PC-9 (cell line): ENCODE data around the gene UBE2QL1. TPM values are rescaled to one million over a fixed set of nuclear protein-coding genes. Genes with fewer than 3 reads are reported as not detected.

Source experiments
- BruUV-seq: library from RNA; stranded (reverse); fragments of 400-500 nt; replicated peaks from 2 replicates; lab custom pipeline; 2021; lab: Mats Ljungman, UMichigan
- CTCF ChIA-PET: fragments of 300-600 bp; sonication (Branson Sonifier 250); formaldehyde crosslinking; loops from one replicate; lab custom pipeline; 2022; ENCODE audit warnings: antibody characterized with exemption; lab: Charles Lee
- POLR2A ChIA-PET: fragments of 300-600 bp; sonication (Branson Sonifier 250); formaldehyde crosslinking; loops from one replicate; lab custom pipeline; 2022; ENCODE audit warnings: antibody characterized with exemption; ENCODE audit not compliant: unreplicated experiment; lab: Charles Lee
- DNase-seq, 2 experiments: peaks; one replicate each; pipeline versions ENCODE4 v3.0.0 to v3.0.0-alpha.2; 2015 to 2022; ENCODE audit warnings: mixed read lengths in 1 of 2
- H2AFZ ChIP-seq: fragments of 200-600 bp; sonication (generic); 2 replicates; pipeline ENCODE4 v1.8.1; 2017; ENCODE audit warnings: antibody characterized with exemption
- H3F3A ChIP-seq: fragments of 200-600 bp; sonication (generic); 2 replicates; pipeline ENCODE4 v1.8.1; 2017; ENCODE audit warnings: antibody characterized with exemption, mild to moderate bottlenecking, low read depth; ENCODE audit not compliant: insufficient read depth
- H3K27ac ChIP-seq: fragments of 200-600 bp; sonication (generic); 2 replicates; pipeline ENCODE4 v1.6.1; 2016; ENCODE audit warnings: mixed run types
- H3K27me3 ChIP-seq: fragments of 200-600 bp; sonication (generic); 2 replicates; pipeline ENCODE4 v1.6.1; 2016; ENCODE audit warnings: low read depth, mixed run types; ENCODE audit not compliant: insufficient read depth
- H3K36me3 ChIP-seq: fragments of 200-600 bp; sonication (generic); 2 replicates; pipeline ENCODE4 v1.6.1; 2016; ENCODE audit warnings: low read depth, mixed run types
- H3K4me1 ChIP-seq: fragments of 200-600 bp; sonication (generic); replicated peaks from 2 replicates; pipeline ENCODE4 v1.6.1; 2016; ENCODE audit warnings: mixed run types; ENCODE audit not compliant: insufficient read depth
- H3K4me2 ChIP-seq: fragments of 200-600 bp; sonication (generic); 2 replicates; pipeline ENCODE4 v1.6.1; 2017; ENCODE audit warnings: mixed run types
- H3K4me3 ChIP-seq: fragments of 200-600 bp; sonication (generic); 2 replicates; pipeline ENCODE4 v1.6.1; 2016; ENCODE audit warnings: mixed run types
- H3K79me2 ChIP-seq: fragments of 200-600 bp; sonication (generic); 2 replicates; pipeline ENCODE4 v1.6.1; 2017; ENCODE audit warnings: low read depth, mixed run types
- H3K9me2 ChIP-seq: fragments of 200-600 bp; sonication (generic); 2 replicates; pipeline ENCODE4 v1.8.1; 2017; ENCODE audit warnings: mild to moderate bottlenecking; ENCODE audit not compliant: insufficient read depth
- H3K9me3 ChIP-seq: fragments of 200-600 bp; sonication (generic); 2 replicates; pipeline ENCODE4 v1.8.1; 2016; ENCODE audit warnings: low read depth; ENCODE audit not compliant: insufficient read depth
- H4K20me1 ChIP-seq: fragments of 200-600 bp; sonication (generic); 2 replicates; pipeline ENCODE4 v1.8.1; 2017; ENCODE audit not compliant: insufficient read depth
- EZH2 ChIP-seq: fragments of 200-600 bp; sonication (generic); IDR thresholded peaks from 2 replicates; pipeline ENCODE4 v1.8.0; 2017; ENCODE audit warnings: antibody characterized with exemption, low read depth
- intact Hi-C: fragments of 100-400 bp; cut with micrococcal nuclease; formaldehyde crosslinking; loops from one replicate; pipeline ENCODE4 v1.10.0; 2022; ENCODE audit not compliant: unreplicated experiment
- total RNA-seq: library from RNA; stranded (reverse); gene quantifications from 2 replicates; pipeline ENCODE4 v1.2.3, GENCODE V29; 2021
- TF ChIP-seq, protein P1 (sequence below): fragments of 200-600 bp; sonication (generic); conservative IDR thresholded peaks from 2 replicates; pipeline ENCODE4 v1.6.1; 2017; ENCODE audit warnings: mixed run types, antibody characterized with exemption, mild to moderate bottlenecking, moderate library complexity

Gene UBE2QL1
- total RNA-seq, 1 experiment from 2014 or later: not detected

GRCh38 chr5:6502421-6502820 is 53.8 kb downstream of the UBE2QL1 start:
- POLR2A ChIA-PET: no interaction called here
- Histone ChIP-seq H3K27ac (no peak overlapping the region), H2AFZ (no peak overlapping the region), H3K9me2 (no peaks in the 10 kb centered on the region), H3K9me3 (peaks cover 5% of the 10 kb centered on the region; the same call in 1 of the 2 replicates), H3K79me2 (no peaks in the 10 kb centered on the region), H4K20me1 (no peaks in the 10 kb centered on the region), H3K4me3 (no peak overlapping the region), H3K27me3 (peaks cover 74% of the 10 kb centered on the region), H3K4me2 (no peak overlapping the region), H3F3A (no peaks in the 10 kb centered on the region), H3K4me1 (no peaks in the 10 kb centered on the region; the same call in 1 of the 2 replicates), H3K36me3 (no peaks in the 10 kb centered on the region)
- intact Hi-C loops: no loop called here
- TF ChIP-seq EZH2: no peak
- CTCF ChIA-PET: no interaction called here
- no peak for DNase-seq
- no TSS peak for BruUV-seq

DNA sequence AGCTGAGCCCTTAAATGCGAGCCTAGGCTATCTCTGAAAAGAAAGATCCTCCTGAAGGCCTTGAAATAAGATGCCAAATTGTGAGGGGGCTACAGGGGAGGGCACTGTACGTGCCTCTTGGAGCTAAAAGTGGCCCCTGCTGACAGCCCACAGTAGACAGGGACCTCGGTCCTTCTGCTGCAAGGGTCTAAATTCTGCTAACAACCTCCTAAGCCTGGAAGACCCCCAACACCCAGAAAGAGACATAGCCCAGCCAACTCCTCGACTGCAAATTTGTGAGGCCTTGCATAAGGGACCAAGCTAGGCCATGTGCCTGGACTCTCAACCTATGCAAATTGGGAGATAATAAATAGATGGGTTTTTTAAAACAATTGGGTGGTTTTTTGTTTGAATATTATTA is 54.7 kb downstream of the UBE2QL1 start:
- POLR2A ChIA-PET: no interaction called here
- CTCF ChIA-PET: no interaction called here
- H2AFZ ChIP-seq: no peak overlapping the region
- peaks cover 5% of the 10 kb centered on the region; the same call in 1 of the 2 replicates for H3K9me3 ChIP-seq
- H3K4me2 ChIP-seq: no peak overlapping the region
- no peaks in the 10 kb centered on the region for H3K79me2 ChIP-seq
- H3K4me1 ChIP-seq: no peaks in the 10 kb centered on the region; the same call in 1 of the 2 replicates
- H3K27ac ChIP-seq: no peak overlapping the region
- intact Hi-C loops: no loop called here
- TF ChIP-seq, protein P1, sequence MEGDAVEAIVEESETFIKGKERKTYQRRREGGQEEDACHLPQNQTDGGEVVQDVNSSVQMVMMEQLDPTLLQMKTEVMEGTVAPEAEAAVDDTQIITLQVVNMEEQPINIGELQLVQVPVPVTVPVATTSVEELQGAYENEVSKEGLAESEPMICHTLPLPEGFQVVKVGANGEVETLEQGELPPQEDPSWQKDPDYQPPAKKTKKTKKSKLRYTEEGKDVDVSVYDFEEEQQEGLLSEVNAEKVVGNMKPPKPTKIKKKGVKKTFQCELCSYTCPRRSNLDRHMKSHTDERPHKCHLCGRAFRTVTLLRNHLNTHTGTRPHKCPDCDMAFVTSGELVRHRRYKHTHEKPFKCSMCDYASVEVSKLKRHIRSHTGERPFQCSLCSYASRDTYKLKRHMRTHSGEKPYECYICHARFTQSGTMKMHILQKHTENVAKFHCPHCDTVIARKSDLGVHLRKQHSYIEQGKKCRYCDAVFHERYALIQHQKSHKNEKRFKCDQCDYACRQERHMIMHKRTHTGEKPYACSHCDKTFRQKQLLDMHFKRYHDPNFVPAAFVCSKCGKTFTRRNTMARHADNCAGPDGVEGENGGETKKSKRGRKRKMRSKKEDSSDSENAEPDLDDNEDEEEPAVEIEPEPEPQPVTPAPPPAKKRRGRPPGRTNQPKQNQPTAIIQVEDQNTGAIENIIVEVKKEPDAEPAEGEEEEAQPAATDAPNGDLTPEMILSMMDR: no peak
- TF ChIP-seq EZH2: no peak
- no peak overlapping the region for H3K4me3 ChIP-seq
- no peaks in the 10 kb centered on the region for H3K9me2 ChIP-seq
- peaks cover 73% of the 10 kb centered on the region for H3K27me3 ChIP-seq
- BruUV-seq: no TSS peak
- no peaks in the 10 kb centered on the region for H3F3A ChIP-seq
- no peaks in the 10 kb centered on the region for H4K20me1 ChIP-seq
- no peaks in the 10 kb centered on the region for H3K36me3 ChIP-seq
- DNase-seq: no peak

DNA sequence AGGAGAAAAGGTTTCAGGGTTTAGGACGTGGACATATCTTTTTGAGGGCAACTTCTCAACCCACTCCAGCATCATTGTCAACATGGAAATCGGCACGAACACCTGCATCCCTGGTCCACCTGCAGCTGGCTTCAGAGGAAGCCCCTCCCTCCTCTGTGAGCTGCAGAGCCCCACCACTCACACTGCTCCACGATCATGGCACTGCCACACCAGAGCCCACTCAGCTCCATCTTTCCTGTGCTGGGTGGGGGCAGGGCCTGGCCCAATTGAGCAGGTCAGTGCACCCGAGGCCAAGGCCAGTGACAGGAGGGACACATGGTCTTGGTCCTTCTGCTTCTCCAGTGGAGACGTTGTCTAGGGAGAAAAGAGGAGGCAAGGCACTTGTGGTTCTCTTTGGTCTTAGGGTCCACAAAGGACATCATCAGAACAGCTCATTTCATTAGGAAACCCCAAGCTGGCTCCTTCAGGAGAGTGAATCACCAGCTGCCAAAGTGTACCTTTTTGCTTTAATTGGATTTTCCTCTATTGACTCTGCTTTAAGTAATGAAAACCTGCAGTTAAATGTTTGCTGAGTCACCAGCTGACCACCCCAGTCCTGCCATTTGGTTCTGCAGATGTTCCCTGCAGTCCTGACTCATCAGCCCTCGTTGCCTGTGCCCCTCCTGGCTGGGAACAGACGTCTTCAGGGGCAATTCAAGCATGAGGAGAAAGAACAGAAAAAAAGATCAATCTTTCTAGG is 56.2 kb downstream of the UBE2QL1 start:
- Histone ChIP-seq H3K4me3 (no peak overlapping the region), H3K79me2 (no peaks in the 10 kb centered on the region), H3K27me3 (peaks cover 72% of the 10 kb centered on the region), H4K20me1 (no peaks in the 10 kb centered on the region), H3K9me3 (peaks cover 5% of the 10 kb centered on the region; the same call in 1 of the 2 replicates), H2AFZ (no peak overlapping the region), H3F3A (no peaks in the 10 kb centered on the region), H3K4me1 (no peaks in the 10 kb centered on the region; the same call in 1 of the 2 replicates), H3K9me2 (no peaks in the 10 kb centered on the region), H3K27ac (no peak overlapping the region), H3K4me2 (no peak overlapping the region), H3K36me3 (no peaks in the 10 kb centered on the region)
- ChIA-PET CTCF (no interaction called here), POLR2A (no interaction called here)
- intact Hi-C loops: no loop called here
- no peak for DNase-seq
- BruUV-seq: no TSS peak
- TF ChIP-seq, protein P1: no peak
- TF ChIP-seq EZH2: no peak

DNA sequence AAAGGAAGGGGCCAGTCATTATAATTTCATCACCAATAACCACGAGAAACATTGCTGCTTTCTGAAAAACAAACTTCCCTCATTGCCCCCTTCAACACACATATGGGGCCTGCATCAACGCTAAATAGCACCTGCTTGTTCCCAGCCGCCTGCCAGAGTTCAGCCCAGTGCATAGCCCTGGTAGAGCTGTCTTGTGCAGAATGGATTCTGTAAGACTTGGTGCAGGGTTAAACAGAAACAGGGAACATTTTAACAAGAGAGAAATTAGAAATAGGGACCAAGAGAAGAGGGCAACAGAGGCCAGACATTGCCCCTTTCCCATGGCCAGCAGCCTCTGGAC is 56.7 kb downstream of the UBE2QL1 start:
- H3K27ac ChIP-seq: no peak overlapping the region
- intact Hi-C loops: no loop called here
- CTCF ChIA-PET: no interaction called here

More for the DNA sequence above, 56.7 kb downstream of the UBE2QL1 start:
- BruUV-seq: no TSS peak
- Histone ChIP-seq H2AFZ (no peak overlapping the region), H3K9me3 (peaks cover 5% of the 10 kb centered on the region; the same call in 1 of the 2 replicates), H3K4me1 (no peaks in the 10 kb centered on the region; the same call in 1 of the 2 replicates), H3K4me3 (no peak overlapping the region), H3K9me2 (no peaks in the 10 kb centered on the region), H4K20me1 (no peaks in the 10 kb centered on the region), H3K27me3 (peaks cover 71% of the 10 kb centered on the region), H3F3A (no peaks in the 10 kb centered on the region), H3K79me2 (no peaks in the 10 kb centered on the region), H3K36me3 (no peaks in the 10 kb centered on the region), H3K4me2 (no peak overlapping the region)
- POLR2A ChIA-PET: no interaction called here
- TF ChIP-seq EZH2: no peak
- TF ChIP-seq, protein P1: no peak
- no peak for DNase-seq
